ENCODE measurements around the gene DEGS2.
"Not testable (repeated sequence)": the region's sequence is repeated elsewhere in the genome, so short reads cannot be mapped to it uniquely, and the experiment has no call there.

The DEGS2 gene

DNA sequence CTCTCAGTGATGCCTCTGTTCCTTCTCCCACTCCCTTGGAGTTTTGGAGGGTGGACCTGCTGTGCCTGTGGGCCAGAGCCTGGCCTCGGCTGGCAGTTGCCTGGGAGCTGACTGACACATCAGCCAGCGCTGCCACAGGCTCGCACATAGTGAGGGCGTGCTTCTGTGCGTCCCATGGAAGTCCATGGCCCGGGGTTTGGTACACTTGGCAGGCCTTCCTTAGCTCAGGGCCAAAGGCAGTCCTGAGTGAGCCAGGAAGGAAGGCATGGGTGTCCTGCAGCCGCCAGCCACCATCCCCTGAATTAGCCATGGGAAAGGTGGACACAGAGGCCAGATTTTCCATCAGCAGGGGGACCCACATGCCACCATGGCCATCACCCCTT is 1.1 kb upstream of the DEGS2 start:
- peaks cover 54% of the 10 kb centered on the region for H3K27me3 ChIP-seq (ENCODE audit: insufficient read depth, insufficient read length)
- H3K4me3 ChIP-seq (ENCODE audit: insufficient read length, low read depth), result no peak overlapping the region

GRCh38 chr14:100159865-100160533 is 554 bp upstream of the DEGS2 start:
- TF ChIP-seq ZNF274 (IDR thresholded peaks at IDR 0.05; ENCODE audit: low read depth, low read length), result no peak
- no peak for TF ChIP-seq YY1 (IDR thresholded peaks at IDR 0.05; ENCODE audit: insufficient read depth, insufficient read length)
- TF ChIP-seq SUZ12 (IDR thresholded peaks at IDR 0.05; ENCODE audit: extremely low read depth, insufficient read depth, insufficient read length), result no peak
- H3K4me1 ChIP-seq (ENCODE audit: insufficient read depth, insufficient read length), result peaks cover 7% of the 10 kb centered on the region
- no peak for DNase-seq (ENCODE audit: low read depth, low spot score)
- H3K4me3 ChIP-seq (ENCODE audit: insufficient read length, low read depth), result peak overlapping the region; percentile 28
- H3K36me3 ChIP-seq (ENCODE audit: insufficient read depth, insufficient read length, low read length), result no peaks in the 10 kb centered on the region
- H3K9ac ChIP-seq (ENCODE audit: insufficient read length, low read depth), result no peak overlapping the region
- no peaks in the 10 kb centered on the region for H3K9me3 ChIP-seq (ENCODE audit: insufficient read depth, low read length)
- H3K27me3 ChIP-seq (ENCODE audit: insufficient read depth, insufficient read length), result peaks cover 54% of the 10 kb centered on the region

More for the DNA sequence above, 1.1 kb upstream of the DEGS2 start:
- no peak overlapping the region for H3K9ac ChIP-seq (ENCODE audit: insufficient read length, low read depth)
- peaks cover 3% of the 10 kb centered on the region for H3K4me1 ChIP-seq (ENCODE audit: insufficient read depth, insufficient read length)
- TF ChIP-seq SUZ12 (IDR thresholded peaks at IDR 0.05; ENCODE audit: extremely low read depth, insufficient read depth, insufficient read length), result no peak
- TF ChIP-seq ZNF274 (IDR thresholded peaks at IDR 0.05; ENCODE audit: low read depth, low read length), result no peak
- TF ChIP-seq YY1 (IDR thresholded peaks at IDR 0.05; ENCODE audit: insufficient read depth, insufficient read length), result no peak
- H3K9me3 ChIP-seq (ENCODE audit: insufficient read depth, low read length), result no peaks in the 10 kb centered on the region
- no peak for DNase-seq (ENCODE audit: low read depth, low spot score)
- no peaks in the 10 kb centered on the region for H3K36me3 ChIP-seq (ENCODE audit: insufficient read depth, insufficient read length, low read length)

DNA sequence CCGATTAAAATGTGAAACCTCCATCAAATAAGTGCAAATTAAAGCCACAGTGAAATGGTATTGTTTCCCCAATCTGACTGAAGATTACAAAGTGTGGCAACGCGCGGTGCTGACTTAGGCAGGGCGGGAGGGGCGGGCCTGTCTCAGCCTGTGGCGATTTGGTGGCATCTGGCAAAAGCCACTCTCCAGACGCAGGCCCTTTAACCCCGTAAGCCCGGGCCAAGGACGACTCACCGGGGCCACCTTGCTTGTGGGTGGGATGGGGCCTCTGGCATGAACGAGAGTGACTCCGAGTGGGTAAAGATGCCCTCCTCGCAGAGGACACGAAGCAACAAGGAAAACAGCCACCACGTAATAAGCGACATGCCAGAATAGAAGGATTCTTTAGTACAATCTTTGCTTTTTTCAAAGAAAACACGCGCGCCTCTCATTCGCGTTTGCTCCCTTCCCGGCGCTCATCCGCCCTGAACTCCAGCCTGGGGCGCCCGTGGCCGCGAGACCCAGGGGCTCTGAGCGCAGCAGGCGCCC is 815 bp downstream of the DEGS2 start:
- Histone ChIP-seq H3K9me3 (ENCODE audit: insufficient read depth, low read length) (peaks cover 9% of the 10 kb centered on the region; the same call in 1 of the 2 replicates), H3K4me3 (ENCODE audit: insufficient read length, low read depth) (no peak overlapping the region), H3K4me1 (ENCODE audit: insufficient read depth, insufficient read length) (peaks cover 7% of the 10 kb centered on the region), H3K36me3 (ENCODE audit: insufficient read depth, insufficient read length, low read length) (no peaks in the 10 kb centered on the region), H3K27me3 (ENCODE audit: insufficient read depth, insufficient read length) (peaks cover 54% of the 10 kb centered on the region), H3K9ac (ENCODE audit: insufficient read length, low read depth) (no peak overlapping the region)
- DNase-seq (ENCODE audit: low read depth, low spot score), result no peak
- TF ChIP-seq YY1 (IDR thresholded peaks at IDR 0.05; ENCODE audit: insufficient read depth, insufficient read length) (no peak), SUZ12 (IDR thresholded peaks at IDR 0.05; ENCODE audit: extremely low read depth, insufficient read depth, insufficient read length) (no peak), ZNF274 (IDR thresholded peaks at IDR 0.05; ENCODE audit: low read depth, low read length) (no peak)

DNA sequence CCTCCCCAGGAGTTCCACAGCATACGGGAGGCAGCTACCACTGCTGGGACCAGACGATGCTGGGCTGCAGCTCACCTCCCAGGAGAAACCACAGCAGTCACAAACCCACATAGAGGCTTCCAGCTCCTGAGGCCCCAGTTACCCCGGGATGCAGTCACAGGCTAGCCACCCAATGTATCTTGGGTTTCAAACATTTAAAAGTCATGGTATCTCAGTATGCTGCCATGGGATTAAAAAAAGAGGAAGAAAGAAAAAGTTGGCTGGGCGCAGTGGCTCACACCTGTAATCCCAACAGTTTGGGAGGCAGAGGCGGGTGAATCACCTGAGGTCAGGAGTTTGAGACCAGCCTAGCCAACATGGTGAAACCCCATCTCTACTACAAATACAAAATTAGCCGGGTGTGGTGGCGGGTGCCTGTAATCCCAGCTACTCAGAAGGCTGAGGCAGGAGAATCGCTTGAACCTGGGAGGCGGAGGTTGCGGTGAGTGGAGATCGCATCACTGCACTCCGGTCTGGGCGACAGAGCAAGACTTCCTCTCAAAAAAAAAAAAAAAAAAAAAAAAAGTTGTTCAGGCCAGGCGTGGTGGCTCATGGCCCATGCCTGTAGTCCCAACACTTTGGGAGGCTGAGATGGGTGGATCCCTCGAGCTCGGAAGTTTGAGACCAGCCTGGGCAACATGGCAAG is 1.8 kb downstream of the DEGS2 start:
- not testable (repeated sequence) for H3K9me3 ChIP-seq (ENCODE audit: insufficient read depth, low read length); DNase-seq (ENCODE audit: low read depth, low spot score); H3K4me3 ChIP-seq (ENCODE audit: insufficient read length, low read depth); H3K36me3 ChIP-seq (ENCODE audit: insufficient read depth, insufficient read length, low read length); H3K9ac ChIP-seq (ENCODE audit: insufficient read length, low read depth); H3K4me1 ChIP-seq (ENCODE audit: insufficient read depth, insufficient read length)
- peaks cover 54% of the 10 kb centered on the region for H3K27me3 ChIP-seq (ENCODE audit: insufficient read depth, insufficient read length)

GRCh38 chr14:100156776-100157175 is 2.7 kb downstream of the DEGS2 start:
- Histone ChIP-seq H3K36me3 (ENCODE audit: insufficient read depth, insufficient read length, low read length) (no peaks in the 10 kb centered on the region), H3K27me3 (ENCODE audit: insufficient read depth, insufficient read length) (peaks cover 54% of the 10 kb centered on the region), H3K4me1 (ENCODE audit: insufficient read depth, insufficient read length) (peaks cover 7% of the 10 kb centered on the region), H3K9ac (ENCODE audit: insufficient read length, low read depth) (no peak overlapping the region), H3K4me3 (ENCODE audit: insufficient read length, low read depth) (no peak overlapping the region), H3K9me3 (ENCODE audit: insufficient read depth, low read length) (peaks cover 9% of the 10 kb centered on the region; the same call in 1 of the 2 replicates)
- DNase-seq (ENCODE audit: low read depth, low spot score), result no peak
- TF ChIP-seq SUZ12 (IDR thresholded peaks at IDR 0.05; ENCODE audit: extremely low read depth, insufficient read depth, insufficient read length) (no peak), ZNF274 (IDR thresholded peaks at IDR 0.05; ENCODE audit: low read depth, low read length) (no peak), YY1 (IDR thresholded peaks at IDR 0.05; ENCODE audit: insufficient read depth, insufficient read length) (no peak)

DNA sequence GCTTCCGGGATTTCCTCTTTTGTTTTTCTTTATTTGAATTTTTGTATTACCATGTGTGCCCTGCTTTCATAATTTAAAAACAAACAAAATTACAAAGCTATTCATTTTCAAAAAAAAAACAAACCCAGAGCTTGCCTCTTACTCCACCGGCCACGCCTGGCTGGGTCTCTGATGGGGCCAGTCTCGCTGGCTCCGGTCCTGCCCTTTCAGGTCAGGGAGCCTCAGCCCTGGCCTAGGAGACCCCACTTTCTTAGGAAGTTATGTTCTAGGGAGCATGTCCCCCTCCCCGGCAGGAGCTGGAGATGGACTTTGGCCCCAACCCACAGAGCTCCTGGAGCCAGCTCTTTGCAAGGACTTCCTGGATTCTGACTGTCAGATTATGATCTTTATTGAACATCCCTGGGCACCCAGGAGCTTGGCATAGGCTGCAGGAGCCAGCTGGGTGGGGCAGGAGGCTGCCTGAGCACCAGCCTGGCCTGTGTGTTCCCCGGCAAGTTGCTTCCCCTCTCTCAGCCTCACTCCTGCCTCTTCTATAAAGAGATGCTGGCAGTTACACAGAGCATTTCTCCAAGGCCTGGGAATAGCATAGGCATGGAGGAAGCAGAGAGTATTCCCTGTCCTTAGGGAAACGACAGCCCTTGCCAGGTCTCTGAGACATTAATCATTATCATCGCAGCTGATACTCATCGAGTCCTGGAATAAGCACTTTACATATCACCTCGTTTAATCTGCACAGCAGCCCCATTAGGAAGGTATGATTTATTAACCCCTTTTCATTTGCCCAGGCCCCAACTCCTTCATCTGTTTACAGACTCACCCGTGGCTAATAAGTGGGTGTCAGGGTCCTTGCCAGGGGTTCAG is 3.5 kb downstream of the DEGS2 start:
- no peaks in the 10 kb centered on the region for H3K36me3 ChIP-seq (ENCODE audit: insufficient read depth, insufficient read length, low read length)
- H3K9me3 ChIP-seq (ENCODE audit: insufficient read depth, low read length), result peaks cover 9% of the 10 kb centered on the region; the same call in 1 of the 2 replicates
- H3K4me3 ChIP-seq (ENCODE audit: insufficient read length, low read depth), result no peak overlapping the region
- TF ChIP-seq SUZ12 (IDR thresholded peaks at IDR 0.05; ENCODE audit: extremely low read depth, insufficient read depth, insufficient read length), result no peak
- TF ChIP-seq YY1 (IDR thresholded peaks at IDR 0.05; ENCODE audit: insufficient read depth, insufficient read length), result no peak
- TF ChIP-seq ZNF274 (IDR thresholded peaks at IDR 0.05; ENCODE audit: low read depth, low read length), result no peak
- DNase-seq (ENCODE audit: low read depth, low spot score), result no peak
- peaks cover 49% of the 10 kb centered on the region for H3K27me3 ChIP-seq (ENCODE audit: insufficient read depth, insufficient read length)
- H3K4me1 ChIP-seq (ENCODE audit: insufficient read depth, insufficient read length), result peaks cover 7% of the 10 kb centered on the region
- peak overlapping the region; percentile 56 for H3K9ac ChIP-seq (ENCODE audit: insufficient read length, low read depth)
